ENCODE measurements around the gene USHBP1. TPM values are rescaled to one million over a fixed set of nuclear protein-coding genes. Genes with fewer than 3 reads are reported as not detected.

USHBP1 gene
- total RNA-seq, 4 donors from 2014 or later = 8.9 to 24.3 (median 11.1) TPM

DNA sequence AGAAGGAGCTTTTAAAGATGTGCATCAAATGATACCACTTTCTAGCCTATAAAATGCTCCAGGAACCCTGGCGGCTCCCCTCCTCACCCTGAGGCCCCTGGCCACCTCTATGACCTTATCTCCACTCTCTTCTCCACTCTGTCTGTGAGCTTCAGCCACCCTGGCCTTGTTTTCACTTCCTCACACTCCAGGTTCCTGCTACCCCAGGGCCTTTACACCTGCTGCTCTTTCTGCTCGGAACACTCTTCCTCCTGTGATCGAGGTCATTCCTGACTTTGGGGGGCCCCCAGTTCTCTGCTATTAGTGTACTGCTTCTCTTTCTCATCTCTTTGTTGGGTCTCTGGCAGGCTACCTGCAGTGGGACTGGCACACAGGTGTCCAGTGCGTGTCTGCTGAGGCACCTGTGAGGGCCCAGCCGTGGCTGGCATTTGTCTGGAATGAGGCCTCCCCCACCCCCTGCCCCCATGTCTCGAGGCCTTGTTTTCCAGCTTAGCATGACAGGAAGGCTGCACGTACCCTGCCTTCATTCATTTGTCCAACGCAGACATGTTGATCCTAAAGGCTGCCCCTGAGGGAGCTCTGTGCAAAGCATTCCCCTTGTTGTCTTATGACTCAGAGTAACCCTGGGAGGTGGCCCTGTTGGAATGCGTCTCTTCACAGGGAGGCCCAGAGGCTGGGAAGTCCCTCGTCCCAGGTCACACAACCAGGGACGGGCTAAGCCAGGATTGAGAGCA, 47.1 kb upstream of the USHBP1 start:
- H3K27me3 ChIP-seq = no peaks in the 10 kb centered on the region
- no peak for DNase-seq
- no peak overlapping the region for H3K4me3 ChIP-seq (replicated peaks in 1 of 3)
- TF ChIP-seq, protein P1, sequence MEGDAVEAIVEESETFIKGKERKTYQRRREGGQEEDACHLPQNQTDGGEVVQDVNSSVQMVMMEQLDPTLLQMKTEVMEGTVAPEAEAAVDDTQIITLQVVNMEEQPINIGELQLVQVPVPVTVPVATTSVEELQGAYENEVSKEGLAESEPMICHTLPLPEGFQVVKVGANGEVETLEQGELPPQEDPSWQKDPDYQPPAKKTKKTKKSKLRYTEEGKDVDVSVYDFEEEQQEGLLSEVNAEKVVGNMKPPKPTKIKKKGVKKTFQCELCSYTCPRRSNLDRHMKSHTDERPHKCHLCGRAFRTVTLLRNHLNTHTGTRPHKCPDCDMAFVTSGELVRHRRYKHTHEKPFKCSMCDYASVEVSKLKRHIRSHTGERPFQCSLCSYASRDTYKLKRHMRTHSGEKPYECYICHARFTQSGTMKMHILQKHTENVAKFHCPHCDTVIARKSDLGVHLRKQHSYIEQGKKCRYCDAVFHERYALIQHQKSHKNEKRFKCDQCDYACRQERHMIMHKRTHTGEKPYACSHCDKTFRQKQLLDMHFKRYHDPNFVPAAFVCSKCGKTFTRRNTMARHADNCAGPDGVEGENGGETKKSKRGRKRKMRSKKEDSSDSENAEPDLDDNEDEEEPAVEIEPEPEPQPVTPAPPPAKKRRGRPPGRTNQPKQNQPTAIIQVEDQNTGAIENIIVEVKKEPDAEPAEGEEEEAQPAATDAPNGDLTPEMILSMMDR (IDR thresholded peaks at IDR 0.05) = no peak
- no peak for TF ChIP-seq POLR2A (IDR thresholded peaks at IDR 0.05)
- WGBS, 2 donors = 79 to 87% methylated on average over 10 of the region's 11 CpGs
- H3K9me3 ChIP-seq = no peaks in the 10 kb centered on the region
- no peak overlapping the region for H3K27ac ChIP-seq
- intact Hi-C loops (cut with DNase I) = no loop called here
- peaks cover 25 to 27% of the 10 kb centered on the region in 2 donors for H3K4me1 ChIP-seq
- H3K36me3 ChIP-seq = peaks cover 14 to 19% of the 10 kb centered on the region in 2 donors

DNA sequence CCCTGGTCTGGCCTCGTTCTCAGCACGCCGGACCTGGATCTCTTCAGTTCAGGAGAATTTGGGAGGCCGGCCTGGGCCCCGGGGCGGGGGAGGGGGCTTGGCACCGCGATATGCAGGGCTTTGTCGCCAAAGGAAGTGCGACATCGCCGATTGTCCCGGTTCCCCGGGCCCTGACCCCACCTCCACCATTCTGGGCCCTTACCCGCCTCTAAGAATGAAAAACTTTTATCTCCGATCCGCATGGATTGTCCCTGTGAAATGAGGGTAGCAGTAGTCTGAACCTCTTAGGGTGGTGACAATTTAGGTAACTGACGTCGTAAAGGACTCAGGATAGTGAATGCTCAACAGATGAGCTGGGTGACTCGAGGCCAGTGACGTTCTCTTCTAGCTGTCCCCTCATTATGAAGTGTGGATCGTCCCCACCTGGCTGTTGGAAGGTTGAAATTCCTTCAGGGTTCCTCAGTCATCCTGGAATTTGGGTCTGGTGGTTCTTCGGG, 45.5 kb upstream of the USHBP1 start:
- peaks cover 32 to 34% of the 10 kb centered on the region in 2 donors for H3K4me1 ChIP-seq

GRCh38 chr19:17309198-17309964, 44.8 kb upstream of the USHBP1 start, which contains the start of gene DDA1:
Gene DDA1, plus strand, starts transcription at chr19:17309563. Its CDS starts 92 bp downstream, at chr19:17309655.
- Histone ChIP-seq H3K27ac (peak within 1 kb of the TSS in 2 of 3 donors; percentile 27 to 55), H3K4me1 (peaks cover 38 to 40% of the 10 kb centered on the region in 2 donors), H3K27me3 (no peaks in the 10 kb centered on the region), H3K9me3 (no peaks in the 10 kb centered on the region), H3K4me3 (replicated peaks in 1 of 3) (peak within 1 kb of the TSS; percentile 77 to 81 (median 78)), H3K36me3 (peaks cover 4 to 7% of the 10 kb centered on the region in 2 donors)
- TF ChIP-seq, protein P1 (IDR thresholded peaks at IDR 0.05) = no peak
- peak in 1 of 2 donors; percentile 57 for TF ChIP-seq POLR2A (IDR thresholded peaks at IDR 0.05)
- peak; percentile 100 for DNase-seq
- intact Hi-C loops (cut with DNase I) = no loop called here
- WGBS, 2 donors = 0 to 1% methylated on average over 34 to 36 of the region's 46 CpGs

More for the DNA sequence above, 45.5 kb upstream of the USHBP1 start:
- intact Hi-C loops (cut with DNase I) = no loop called here
- peaks cover 6 to 11% of the 10 kb centered on the region in 2 donors for H3K36me3 ChIP-seq
- H3K27ac ChIP-seq = peak overlapping the region in 2 of 3 donors; percentile 27 to 55
- no peaks in the 10 kb centered on the region for H3K27me3 ChIP-seq
- TF ChIP-seq, protein P1 (IDR thresholded peaks at IDR 0.05) = no peak
- no peak for TF ChIP-seq POLR2A (IDR thresholded peaks at IDR 0.05)
- H3K4me3 ChIP-seq (replicated peaks in 1 of 3) = peak overlapping the region; percentile 77 to 81 (median 78)
- WGBS, 2 donors = 6 to 17% methylated on average over 5 to 20 of the region's 23 CpGs
- no peaks in the 10 kb centered on the region for H3K9me3 ChIP-seq
- no peak for DNase-seq

GRCh38 chr19:17307876-17308377, 43.4 kb upstream of the USHBP1 start:
- Histone ChIP-seq H3K4me1 (peaks cover 48 to 51% of the 10 kb centered on the region in 2 donors), H3K27ac (no peak overlapping the region), H3K4me3 (replicated peaks in 1 of 3) (no peak overlapping the region), H3K9me3 (no peaks in the 10 kb centered on the region), H3K36me3 (no peaks in the 10 kb centered on the region), H3K27me3 (no peaks in the 10 kb centered on the region)
- TF ChIP-seq POLR2A (IDR thresholded peaks at IDR 0.05) = no peak
- DNase-seq = no peak
- intact Hi-C loops (cut with DNase I) = no loop called here
- 84 to 87% methylated on average over 8 of the region's 8 CpGs for WGBS, 2 donors

DNA sequence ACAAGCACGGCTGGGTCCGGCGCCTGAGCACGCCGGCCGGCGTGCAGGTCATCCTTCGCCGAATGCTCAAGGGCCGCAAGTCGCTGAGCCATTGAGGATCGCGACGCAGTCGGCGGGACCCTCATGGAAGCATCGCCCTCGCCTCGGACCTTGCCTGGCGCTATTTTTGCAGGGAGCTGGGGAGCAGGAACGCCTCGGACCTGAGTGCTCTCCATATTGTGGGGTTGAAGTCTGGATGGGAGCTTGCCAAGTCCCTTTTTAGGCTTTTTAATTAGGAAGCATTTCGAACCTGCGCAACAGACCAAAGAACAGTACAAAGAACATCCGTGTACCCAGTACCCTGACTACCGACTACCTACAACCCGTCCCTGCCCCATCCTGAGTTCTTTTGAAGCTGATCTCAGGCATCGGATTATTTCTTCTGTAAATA, 41.8 kb upstream of the USHBP1 start:
- no peak for TF ChIP-seq POLR2A (IDR thresholded peaks at IDR 0.05)
- TF ChIP-seq, protein P1 (IDR thresholded peaks at IDR 0.05) = no peak
- WGBS, 2 donors = 10 to 31% methylated on average over 6 to 18 of the region's 28 CpGs

More for the DNA sequence above, 41.8 kb upstream of the USHBP1 start:
- intact Hi-C loops (cut with DNase I) = no loop called here
- Histone ChIP-seq H3K4me1 (peaks cover 49 to 51% of the 10 kb centered on the region in 2 donors), H3K4me3 (replicated peaks in 1 of 3) (peak overlapping the region; percentile 37 to 57 (median 55)), H3K27ac (peak overlapping the region; percentile 90 to 91 (median 90)), H3K36me3 (no peaks in the 10 kb centered on the region), H3K9me3 (no peaks in the 10 kb centered on the region), H3K27me3 (no peaks in the 10 kb centered on the region)
- peak in 1 of 2 donors; percentile 59 for DNase-seq

All from thyroid gland (tissue), 4 donors.